HG02588 (cell line): ENCODE data around the gene SPACA9.

Experiments
- ATAC-seq: cut with Tn5 transposase; IDR thresholded peaks from one replicate; pipeline ENCODE4 v1.9.1; 2021; ENCODE audit warnings: mild to moderate bottlenecking, moderate library complexity; ENCODE audit not compliant: unreplicated experiment

Gene SPACA9

GRCh38 chr9:132937463-132937901 is 58.8 kb downstream of the SPACA9 start:
- ATAC-seq = no peak

DNA sequence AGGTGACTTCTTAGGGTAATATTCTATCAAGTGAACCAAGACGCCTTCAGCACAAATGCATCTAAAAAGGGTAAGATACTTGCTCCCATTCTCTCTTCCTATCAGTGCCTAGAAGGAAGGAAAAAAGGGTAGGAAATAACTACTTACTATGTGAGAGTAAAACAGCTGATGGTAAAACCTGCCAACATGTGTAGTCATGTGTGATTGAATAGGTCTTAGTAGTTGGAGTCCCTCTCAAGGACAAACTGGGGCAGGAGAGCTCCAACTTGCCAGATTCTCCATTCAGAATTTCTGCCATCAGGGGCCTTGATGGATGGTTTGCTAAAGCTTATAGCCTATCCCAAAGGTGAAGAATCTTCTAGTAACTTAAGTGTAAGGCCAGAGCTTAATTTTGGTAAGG is 60.5 kb downstream of the SPACA9 start:
- ATAC-seq = no peak
